ENCODE data around the gene PAXIP1.
"Not testable (repeated sequence)": the region's sequence is repeated elsewhere in the genome, so short reads cannot be mapped to it uniquely, and the experiment has no call there.

The PAXIP1 gene, protein sequence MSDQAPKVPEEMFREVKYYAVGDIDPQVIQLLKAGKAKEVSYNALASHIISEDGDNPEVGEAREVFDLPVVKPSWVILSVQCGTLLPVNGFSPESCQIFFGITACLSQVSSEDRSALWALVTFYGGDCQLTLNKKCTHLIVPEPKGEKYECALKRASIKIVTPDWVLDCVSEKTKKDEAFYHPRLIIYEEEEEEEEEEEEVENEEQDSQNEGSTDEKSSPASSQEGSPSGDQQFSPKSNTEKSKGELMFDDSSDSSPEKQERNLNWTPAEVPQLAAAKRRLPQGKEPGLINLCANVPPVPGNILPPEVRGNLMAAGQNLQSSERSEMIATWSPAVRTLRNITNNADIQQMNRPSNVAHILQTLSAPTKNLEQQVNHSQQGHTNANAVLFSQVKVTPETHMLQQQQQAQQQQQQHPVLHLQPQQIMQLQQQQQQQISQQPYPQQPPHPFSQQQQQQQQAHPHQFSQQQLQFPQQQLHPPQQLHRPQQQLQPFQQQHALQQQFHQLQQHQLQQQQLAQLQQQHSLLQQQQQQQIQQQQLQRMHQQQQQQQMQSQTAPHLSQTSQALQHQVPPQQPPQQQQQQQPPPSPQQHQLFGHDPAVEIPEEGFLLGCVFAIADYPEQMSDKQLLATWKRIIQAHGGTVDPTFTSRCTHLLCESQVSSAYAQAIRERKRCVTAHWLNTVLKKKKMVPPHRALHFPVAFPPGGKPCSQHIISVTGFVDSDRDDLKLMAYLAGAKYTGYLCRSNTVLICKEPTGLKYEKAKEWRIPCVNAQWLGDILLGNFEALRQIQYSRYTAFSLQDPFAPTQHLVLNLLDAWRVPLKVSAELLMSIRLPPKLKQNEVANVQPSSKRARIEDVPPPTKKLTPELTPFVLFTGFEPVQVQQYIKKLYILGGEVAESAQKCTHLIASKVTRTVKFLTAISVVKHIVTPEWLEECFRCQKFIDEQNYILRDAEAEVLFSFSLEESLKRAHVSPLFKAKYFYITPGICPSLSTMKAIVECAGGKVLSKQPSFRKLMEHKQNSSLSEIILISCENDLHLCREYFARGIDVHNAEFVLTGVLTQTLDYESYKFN

DNA sequence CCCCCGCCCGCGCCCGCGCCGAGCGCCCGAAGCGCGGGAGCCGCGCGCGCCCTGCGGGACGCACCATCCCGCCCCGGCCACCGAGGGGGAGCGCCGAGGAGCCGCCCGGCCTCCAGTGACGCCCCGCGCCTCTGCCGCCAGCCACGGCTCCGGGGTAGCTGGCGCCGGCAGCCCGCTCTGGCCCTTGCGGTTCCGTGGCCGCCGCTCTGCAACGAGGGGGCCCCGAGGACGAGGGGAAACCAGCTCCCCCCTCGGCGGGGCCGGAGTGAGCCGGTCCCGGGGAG, at the start of gene PAXIP1:
Gene PAXIP1, minus strand, starts transcription at position 33 of the 284 bp plus-strand sequence. CDS start 195 bp downstream, outside the sequence.
- no peak for DNase-seq

- no peak for DNase-seq
These were observed 48.4 kb upstream of the PAXIP1 start for GRCh38 chr7:155051355-155051754.

DNA sequence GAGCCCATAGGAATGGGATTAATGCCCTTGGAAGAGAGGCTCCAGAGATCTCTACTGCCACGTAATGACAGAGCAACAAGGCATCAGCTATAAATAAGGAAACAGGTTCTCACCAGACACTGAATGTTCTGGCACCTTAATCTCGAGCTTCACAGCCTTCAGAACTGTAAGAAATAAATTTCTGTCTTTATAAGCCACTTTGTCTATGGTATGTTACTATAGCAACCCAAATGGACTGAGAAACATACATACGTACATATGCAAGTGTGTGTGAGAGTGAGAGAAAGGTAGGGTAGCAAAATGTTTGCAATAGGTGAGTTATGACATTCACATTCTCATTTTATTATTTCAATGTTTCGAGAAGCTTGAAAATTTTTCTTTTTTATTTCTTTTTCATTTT, 45.1 kb upstream of the PAXIP1 start:
- no peak for DNase-seq

DNA sequence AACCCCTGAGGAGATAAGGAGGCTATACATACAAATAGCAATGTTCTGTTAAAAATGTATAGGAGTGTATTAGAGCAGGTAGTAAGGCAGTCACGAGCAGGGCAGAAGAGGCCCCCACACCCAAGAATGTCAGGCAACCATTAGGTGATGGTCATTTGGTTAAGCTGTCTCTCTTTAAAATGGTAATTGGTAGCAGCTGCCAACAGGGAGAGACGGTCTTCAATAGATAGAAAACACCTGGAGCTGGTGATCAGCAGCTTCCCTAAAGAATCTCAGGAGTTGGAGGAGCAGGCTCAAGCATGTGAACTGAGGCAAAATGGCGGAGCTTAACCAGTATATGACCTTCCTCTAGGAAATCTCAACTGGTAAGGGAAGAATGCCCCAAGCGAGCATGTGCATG, 40.8 kb upstream of the PAXIP1 start:
- DNase-seq: no peak

GRCh38 chr7:155038335-155038734, 35.4 kb upstream of the PAXIP1 start:
- no peak for DNase-seq

DNA sequence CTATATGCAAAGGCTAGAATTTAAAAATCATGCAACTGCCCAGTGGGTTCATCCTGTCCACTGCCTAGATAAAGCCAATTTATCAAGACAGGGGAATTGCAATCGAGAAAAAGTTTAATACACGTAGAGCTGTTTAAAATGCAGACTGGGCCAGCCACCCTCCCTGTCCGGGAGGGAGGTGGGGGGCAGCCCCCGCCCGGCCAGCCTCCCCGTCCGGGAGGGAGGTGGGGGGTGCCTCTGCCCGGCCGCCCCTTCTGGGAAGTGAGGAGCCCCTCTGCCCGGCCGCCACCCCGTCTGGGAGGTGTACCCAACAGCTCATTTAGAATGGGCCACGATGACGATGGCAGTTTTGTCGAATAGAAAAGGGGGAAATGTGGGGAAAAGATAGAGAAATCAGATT, 31.6 kb upstream of the PAXIP1 start:
- not testable (repeated sequence) for DNase-seq

DNA sequence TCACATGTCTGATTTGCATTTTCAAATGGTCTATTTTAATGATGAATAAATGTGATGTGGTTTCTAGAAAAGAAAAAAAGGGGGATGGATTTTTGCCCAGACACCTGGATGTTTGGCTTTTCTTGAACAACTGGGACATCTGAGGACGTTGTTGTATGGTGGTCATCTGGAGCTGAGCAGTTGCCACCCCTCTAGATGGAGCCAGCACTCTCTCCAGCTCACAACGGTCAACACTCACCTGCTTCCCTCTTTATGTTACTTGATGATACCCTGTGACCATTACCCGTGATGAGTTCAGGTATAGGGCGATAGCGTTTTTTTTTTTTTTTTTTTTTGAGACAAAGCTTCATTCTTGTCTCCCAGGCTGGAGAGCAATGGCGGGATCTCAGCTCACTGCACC, 30.1 kb upstream of the PAXIP1 start:
- no peak for DNase-seq

DNA sequence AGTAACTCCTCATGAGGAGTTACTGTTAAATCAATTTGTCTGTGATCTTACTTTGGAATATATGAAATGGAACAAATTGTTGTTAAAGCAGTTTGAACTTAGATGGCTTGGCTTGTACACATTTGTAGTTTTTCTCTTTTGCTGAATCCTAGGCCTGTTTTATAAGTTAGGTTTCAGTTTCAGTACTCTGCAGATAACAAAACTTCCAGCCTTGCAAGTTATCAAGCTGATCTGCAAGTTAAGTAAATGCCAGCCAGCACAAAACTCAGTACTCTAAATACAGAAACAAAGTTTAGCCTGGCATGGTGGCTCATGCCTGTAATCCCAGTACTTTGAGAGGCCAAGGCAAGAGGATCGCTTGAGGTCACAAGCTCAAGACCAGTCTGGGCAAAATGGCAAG, 25.0 kb upstream of the PAXIP1 start:
- no peak for DNase-seq

DNA sequence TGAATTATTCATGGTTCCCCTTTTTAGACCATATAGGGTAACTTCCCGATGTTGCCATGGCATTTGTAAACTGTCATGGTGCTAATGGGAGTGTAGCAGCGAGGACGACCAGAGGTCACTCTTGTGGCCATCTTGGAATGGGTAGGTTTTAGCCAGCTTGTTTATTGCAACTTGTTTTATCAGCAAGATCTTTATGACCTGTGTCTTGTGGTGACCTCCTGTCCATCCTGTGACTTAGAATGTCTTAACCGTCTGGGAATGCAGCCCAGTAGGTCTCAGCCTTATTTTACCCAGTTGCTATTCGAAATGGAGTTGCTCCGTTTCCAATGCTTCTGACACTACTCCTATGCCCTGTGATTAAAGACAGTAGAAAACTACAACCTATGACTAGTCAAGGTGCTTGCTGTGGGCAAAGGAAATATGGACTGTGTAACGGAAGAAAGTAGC, 18.8 kb upstream of the PAXIP1 start:
- DNase-seq: no peak

DNA sequence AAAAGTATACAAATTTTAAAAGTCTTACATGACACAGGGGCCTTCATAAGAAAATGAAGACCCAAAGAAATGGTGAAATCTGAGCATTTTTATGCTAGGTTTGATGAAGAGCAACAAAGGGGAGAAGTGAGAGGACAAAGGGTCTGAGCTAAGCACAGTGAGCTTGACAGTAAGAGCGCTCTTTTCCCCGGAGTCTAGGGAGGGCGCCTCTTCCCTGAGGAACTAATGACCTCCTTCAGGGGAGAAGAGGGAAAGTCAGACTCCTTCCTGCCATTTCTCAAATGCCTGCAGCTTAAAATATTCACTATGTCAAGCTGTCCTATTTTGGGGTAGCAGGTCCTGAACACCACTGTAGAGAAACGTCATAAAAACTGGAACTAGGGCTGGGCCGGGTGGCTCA, 18.1 kb upstream of the PAXIP1 start:
- no peak for DNase-seq

- DNase-seq: no peak
These were observed 14.9 kb upstream of the PAXIP1 start for GRCh38 chr7:155017834-155018233.

GRCh38 chr7:155011086-155011485, 8.2 kb upstream of the PAXIP1 start:
- DNase-seq: no peak

DNA sequence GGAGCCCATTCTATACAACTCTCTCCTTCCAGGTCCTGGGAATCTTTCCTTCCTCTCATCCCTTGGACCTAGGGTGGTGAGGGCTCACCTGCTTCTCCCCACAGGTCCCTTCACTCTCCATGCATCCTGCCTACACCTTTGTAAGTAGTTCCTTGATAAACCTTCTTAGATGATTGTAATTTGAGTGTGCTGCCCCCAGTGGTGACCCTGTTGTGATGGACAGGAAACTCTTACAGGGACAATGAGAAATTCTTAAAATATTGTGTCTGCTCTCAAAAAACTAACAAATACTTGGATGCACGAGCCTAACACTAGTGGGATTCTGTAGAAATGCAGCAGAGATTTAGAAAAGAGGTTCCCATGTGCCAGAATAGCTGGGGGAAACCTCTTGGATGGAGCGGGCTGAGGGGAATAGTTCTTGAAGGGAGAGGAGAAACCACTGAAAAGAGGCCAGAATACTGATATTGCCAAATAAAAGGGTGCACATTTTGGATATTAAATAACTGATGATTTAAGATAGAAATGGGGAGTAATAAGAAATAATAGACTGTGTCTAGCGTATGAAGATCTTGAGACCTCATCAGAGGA, 6.7 kb upstream of the PAXIP1 start:
- no peak for DNase-seq

DNA sequence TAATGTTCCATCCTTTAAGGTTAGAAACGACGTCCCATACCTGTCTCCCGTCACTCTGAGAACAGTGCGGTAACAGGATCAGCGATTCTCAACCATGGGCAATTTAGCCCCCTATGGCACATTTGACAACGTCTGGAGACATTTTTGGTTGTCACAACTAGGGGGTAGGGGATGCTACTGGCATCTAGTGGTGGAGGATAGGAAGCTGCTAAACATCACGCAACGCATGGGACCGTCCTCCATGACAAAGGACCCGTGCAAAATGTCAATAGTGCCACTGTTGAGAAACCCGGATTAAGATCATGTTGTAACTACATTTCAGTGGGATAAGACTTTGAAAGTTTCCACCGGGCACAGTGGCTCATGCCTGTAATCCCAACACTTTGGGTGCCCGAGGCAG, 5.0 kb upstream of the PAXIP1 start:
- no peak for DNase-seq

DNA sequence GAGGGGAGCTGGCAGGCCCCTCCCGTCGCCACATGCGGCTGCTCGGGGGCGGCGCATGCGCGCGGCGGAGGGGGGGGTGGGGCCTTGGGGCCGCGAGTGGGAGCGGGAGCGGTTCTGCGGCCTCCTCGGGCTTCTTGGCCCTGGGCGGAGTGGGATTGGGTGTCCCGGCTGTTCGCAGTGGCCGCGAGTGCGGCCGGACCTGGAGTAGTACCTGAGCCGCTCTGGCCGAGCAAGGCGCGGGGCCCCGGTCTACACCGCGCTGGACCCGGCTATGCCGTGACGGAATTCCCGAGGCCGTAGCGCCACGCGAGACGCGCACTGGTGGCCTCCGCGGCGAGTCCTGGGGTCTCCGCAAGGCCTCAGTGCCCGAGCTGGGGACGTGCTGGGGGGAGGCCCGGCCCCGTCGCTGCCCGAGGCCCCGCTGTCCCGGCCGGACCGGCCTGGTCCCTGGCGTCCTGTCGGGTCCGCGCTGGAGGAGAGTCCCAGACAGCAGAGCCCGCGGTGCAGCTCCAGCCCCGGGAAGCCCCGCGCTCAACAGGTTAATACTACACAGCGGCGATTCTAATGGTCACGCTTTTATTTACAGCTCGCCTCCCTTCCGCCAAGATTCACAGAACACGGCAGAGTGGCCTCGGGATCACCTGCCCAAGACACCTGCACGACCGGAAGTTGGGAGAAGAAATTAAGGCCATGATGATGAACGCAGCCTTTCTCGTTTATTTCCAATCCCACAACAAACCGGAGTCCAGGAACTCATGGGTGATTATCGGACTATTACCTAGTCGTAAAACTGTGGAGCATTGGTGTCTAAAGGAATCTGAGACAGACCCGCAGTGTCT, 671 bp upstream of the PAXIP1 start:
- DNase-seq: peak; percentile 30

DNA sequence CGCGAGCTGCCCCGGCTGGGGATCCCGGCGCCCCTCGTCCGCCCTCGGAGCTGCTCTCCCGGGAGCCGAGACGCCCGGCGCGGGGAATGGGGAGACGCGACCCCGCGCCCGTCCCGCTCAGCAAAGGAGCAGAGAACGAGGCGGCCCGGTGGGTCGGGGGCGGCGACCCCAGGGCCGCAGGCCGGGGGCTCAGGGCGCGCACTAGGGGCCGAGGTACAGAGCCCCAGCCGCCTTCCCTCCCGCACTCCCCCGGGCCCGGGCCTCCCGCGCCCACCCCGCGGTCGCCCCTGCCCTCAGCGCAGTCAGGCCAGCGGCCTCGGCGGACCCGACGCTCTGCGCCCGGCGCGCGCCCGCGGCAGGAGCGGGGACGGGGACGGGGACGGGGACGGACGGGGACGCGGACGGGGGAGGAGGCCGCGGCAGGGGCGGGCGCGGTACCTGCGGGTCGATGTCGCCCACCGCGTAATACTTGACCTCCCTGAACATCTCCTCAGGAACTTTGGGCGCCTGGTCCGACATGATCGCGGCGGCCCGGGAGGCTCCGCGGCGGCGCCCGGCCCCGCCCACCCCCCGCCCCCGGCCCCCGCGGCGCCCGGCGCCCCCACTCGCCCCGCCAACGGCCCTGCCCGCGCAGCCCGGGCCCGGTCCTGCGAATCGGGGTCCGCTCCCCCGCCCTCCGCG, 373 bp downstream of the PAXIP1 start:
- no peak for DNase-seq

DNA sequence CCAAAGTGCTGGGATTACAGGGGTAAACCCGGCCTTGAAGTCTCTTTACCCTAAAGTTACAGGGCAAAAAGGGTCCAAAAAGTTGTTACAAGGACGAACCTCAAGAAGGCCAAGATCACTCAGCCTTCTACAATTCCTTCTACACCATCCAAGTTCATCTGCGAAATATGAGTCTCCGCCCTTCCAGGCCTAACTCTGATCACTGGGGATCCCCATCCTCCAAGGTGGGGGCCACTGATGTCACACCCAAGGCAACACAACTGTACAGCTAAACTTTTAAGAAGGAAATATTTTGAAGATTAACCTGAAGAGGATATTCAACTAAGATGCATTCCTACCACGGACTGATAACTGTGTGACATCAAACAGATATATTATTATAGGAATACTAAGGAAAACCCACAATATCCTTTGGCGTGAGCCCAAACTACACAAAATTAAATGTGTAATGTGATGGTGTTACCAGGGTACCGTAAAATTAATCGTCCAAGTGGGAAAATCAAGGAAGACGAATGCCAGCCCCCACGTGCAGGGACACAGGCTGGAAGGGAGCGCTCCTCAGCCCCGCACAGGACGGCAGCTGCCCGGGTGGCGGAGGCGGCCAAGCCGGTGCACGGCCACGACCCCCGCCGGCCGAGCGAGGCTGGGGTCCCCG, 1.0 kb downstream of the PAXIP1 start:
- DNase-seq: no peak

GRCh38 chr7:155000795-155001194, 2.1 kb downstream of the PAXIP1 start:
- DNase-seq: no peak

DNA sequence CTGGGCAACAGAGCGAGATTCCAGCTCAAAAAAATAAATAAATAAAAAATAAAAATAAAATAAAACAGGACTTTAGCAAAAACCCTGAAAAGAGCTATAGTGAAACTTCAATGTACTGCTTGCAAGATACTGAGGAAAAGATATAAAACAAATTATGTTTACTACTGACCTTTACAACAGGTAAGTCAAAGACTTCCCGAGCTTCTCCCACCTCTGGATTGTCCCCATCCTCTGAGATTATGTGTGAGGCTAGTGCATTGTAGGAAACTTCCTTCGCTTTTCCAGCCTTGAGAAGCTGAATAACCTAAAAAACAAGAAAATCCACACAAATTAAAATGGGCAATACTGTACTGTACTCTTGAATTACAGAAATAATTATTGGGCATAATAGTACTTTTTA, 4.4 kb downstream of the PAXIP1 start:
- no peak for DNase-seq

- no peak for DNase-seq
These were observed 5.0 kb downstream of the PAXIP1 start for GRCh38 chr7:154997840-154998370.

- no peak for DNase-seq
These were observed 6.2 kb downstream of the PAXIP1 start for GRCh38 chr7:154996756-154997155.

All from NCI-H2029 treated with DMSO at 0.1 percent for 48 hours (cell line).